Right lung (tissue), 5 donors: ENCODE results near the gene RTP3. TPM values are rescaled to one million over a fixed set of nuclear protein-coding genes. Genes with fewer than 3 reads are reported as not detected.
"Not testable (repeated sequence)": the region's sequence is repeated elsewhere in the genome, so short reads cannot be mapped to it uniquely, and the experiment has no call there.

Source experiments
- DNase-seq, 2 donors: peaks; one replicate each; pipeline ENCODE4 v3.0.0-alpha.2; 2013
- polyA plus RNA-seq, 5 donors: library from polyadenylated mRNA; unstranded; fragments of 120-200 nt; gene quantifications; one replicate each; pipeline versions ENCODE4 v1.2.1 to v1.2.3, GENCODE V29; 2013; ENCODE audit warnings: inconsistent platforms in 1 of 5, low replicate concordance in 1 of 5; ENCODE audit not compliant: insufficient read length in 5 of 5, insufficient read depth in 1 of 5

The RTP3 gene
- polyA plus RNA-seq, 5 donors = 0.12 TPM; not detected in 4

DNA sequence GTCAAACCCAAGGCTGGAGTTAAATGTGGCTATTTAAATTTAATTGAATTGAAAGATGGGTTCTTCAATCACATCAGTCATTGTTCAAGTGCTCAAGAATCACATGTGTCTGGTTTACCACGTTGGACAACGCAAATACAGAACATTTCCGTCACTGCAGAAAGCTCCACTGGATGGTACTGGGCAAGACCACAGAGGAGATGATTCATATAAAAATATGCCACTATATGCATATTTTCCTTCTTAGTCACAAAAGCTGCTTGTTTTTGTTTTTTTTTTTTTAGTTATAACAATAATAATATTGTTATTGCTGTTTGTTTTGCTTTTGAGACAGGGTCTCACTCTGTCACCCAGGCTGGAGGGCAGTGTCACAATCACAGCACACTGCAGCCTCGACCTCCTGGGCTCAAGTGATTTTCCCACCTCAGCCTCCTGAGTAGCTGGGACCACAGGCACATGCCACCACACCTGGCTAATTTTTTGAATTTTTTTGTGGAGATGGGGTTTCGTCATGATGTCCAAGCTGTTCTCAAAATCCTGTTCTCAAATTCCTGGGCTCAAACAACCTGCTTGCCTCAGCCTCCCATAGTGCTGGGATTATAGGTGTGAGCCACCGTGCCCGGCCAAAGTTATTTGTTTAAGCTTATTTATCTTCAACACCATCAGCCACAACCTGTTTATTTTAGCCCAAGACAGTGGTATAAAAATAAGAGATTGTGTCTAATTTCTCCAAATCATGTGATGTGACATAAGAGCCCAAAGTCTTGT, 19.4 kb downstream of the RTP3 start:
- no peak for DNase-seq

DNA sequence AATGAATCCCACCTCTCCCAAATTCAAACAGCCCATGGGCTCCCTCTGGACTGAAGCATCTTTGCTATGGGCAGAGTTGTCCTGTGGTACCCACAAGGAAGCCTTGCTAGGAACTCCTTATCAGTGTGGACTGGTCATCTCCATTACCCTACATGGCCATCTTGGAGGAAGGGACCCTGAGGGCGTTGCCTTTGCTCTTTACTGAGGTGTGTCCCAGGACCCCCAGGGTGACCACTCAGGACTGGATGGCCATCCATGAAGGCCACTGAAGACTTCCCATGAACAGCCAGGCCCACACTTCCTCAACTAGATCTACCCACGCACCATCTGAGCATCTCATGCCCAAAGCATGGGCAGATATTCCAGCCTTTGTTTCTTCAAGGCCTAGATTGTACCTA, 20.0 kb downstream of the RTP3 start:
- no peak for DNase-seq

DNA sequence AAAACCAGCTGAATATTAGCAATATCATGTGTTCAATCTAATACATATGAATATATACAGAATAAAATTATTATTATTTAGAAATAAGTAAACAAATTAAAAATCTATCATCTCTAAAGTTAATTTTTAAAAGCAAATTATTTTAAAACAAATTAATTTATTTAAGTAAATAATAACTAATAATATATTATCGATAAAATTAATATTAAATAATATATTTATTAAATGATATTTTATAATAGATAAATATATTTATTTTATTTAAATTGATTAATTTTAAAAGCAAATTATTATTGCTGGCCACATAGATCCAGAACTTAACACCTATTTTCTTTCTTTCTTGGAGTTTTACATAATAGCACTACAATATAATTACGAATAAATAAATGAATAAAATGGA, 22.2 kb downstream of the RTP3 start:
- no peak for DNase-seq

DNA sequence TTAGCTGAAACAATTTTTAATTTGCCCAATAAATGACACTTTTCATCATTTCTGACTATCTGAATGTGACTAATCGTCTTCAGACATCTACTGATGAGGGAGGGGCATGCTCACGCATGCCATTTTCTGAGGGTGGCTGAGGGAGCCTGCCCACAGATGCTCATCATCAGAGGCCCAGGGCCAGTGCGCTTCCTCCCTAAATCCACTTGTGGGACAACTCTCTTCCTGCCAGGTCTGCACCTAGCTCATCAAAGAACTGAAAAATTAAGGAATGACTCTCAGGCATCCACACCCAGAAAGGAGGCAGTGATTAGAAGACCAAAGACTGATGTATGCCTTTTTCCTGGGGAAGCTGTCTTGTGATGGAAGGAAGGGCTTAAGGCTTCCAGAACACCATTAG, 22.8 kb downstream of the RTP3 start:
- DNase-seq = no peak

DNA sequence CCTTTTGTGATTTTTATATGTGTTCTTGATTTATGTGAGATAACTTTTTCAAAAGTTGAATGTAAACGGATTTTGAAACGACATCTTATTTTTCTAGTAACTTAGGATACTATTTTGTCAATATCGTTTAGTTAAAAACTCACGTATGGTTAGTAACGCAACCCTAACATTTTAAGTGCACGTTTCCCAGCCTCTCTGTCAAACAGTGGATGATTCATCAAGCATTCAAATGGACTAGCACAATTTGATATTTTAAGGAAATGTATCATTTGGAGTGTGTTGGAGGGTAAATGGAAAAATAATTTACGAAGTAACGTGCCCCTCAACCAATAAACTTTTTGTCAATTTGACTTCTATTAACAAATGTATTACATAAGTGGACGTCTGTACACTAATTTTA, 23.3 kb downstream of the RTP3 start:
- DNase-seq = no peak

DNA sequence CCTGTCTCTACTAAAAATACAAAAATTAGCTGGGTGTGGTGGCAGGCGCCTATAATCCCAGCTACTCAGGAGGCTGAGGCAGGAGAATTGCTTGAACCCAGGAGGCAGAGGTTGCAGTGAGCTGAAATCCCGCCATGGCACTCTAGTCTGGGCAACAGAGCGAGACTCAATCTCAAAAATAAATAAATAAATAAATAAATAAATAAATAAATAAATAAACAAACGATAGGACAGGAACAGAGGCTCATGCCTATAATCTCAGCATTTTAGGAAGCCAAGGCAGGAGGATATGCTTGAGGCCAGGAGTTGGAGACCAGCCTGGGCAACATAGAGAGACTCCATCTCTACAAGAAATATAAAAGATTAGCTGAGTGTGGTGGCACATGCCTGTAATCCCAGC, 24.4 kb downstream of the RTP3 start:
- DNase-seq = not testable (repeated sequence)

DNA sequence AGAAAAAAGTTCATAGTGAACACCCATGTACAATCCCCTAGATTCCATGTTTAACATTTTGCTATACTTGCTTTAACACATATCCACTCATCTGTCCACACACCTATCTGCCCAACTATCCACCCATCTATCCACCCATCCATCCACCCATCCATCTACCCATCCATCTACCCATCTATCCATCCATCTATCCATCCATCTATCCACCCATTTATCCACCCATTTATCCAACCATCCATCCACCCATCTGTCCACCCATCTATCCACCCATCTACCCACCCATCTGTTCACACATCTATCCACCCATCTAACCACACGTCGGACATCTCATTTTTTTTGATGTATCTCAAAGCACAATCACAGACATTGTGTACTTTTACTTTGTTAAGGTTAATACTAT, 25.8 kb downstream of the RTP3 start:
- no peak for DNase-seq

DNA sequence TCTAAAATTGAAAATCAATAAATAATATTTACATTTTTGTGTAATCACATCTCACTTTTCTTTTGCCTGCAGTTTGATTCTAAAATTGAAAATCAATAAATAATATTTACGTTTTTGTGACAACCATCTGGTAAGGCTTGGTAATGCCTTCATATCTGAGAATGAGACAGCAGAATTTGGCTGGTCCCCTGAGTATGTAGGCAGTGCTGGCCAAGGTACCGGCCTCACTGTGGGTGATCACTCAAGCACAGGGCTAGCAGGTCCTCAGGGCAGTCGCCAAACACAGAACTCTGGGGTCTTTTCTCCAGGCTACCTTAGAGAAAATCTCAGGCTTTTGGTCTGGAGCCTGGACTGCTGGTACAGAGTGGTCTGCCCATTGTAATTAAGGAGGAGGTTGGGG, 26.2 kb downstream of the RTP3 start:
- DNase-seq = no peak

DNA sequence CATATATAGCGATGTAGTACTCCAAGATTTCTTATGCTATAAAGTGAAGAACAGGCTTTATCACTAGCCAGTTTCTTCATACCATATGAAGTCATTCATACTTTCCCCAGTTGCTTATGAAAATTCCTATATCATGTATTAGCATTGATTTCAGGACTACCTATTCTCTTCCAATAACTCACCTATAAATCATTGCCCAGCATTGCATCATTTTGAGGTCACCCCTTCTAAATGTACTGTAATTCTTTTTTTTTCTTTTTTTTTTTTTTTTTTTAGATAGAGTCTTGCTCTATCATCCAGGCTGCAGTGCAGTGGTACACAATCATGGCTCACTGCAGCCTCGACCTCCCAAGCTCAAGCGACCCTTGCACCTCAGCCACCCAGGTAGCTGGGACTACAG, 27.1 kb downstream of the RTP3 start:
- no peak for DNase-seq

DNA sequence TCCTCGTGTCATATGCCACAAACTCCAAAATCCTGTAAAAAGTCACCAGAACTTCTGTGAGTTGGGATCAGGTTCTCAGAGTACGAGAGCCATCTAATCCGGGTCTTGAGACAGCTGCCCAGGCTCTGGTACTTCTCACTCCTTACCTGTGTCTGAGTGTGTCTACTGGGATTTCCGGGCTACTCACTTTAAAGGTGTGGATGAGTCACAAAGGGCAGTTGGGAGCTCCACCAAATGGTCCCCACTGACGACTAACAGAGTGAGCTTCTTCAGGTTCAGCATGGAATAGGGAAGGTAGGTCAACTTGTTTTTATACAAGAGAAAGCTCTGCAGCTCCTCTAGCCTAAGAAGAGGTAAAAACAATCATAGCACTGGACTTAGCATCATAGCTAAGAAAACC, 29.5 kb downstream of the RTP3 start:
- DNase-seq = no peak

DNA sequence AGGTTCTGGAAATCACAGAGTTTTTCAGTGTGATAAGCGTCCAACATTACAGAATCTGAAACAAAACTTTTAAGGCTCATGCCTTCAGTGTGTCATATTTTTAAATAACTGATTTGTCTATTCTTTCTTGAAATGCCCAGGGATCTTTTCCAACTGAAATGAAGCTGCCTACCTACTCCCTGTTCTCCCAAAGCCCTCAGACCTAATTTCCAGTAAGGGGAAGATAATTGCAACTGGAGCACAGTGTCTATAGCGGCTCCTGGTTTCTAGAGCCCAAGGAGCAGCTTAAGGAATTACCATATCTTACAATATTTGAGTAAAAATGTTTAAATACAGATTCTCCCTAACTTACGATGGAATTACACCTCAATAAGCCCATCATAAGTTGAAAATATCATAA, 35.3 kb downstream of the RTP3 start:
- no peak for DNase-seq

DNA sequence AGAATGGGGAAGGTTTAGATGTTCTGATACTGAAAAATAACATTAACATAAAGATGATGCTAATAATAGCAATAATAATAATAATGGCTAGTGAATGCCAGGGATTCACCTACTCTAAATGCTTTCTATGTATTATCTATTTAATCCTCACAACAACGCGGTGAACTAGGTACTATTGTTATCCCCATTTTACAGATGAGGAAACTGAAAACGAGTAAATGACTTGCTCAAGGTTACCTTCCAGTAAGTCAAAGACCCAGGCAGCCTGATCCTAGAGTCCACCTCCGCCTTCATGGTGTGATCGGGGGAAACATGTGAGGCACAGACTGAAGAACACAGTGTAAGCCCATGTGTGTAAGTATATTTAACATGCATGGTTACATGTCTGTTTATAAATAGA, 38.0 kb downstream of the RTP3 start:
- no peak for DNase-seq

DNA sequence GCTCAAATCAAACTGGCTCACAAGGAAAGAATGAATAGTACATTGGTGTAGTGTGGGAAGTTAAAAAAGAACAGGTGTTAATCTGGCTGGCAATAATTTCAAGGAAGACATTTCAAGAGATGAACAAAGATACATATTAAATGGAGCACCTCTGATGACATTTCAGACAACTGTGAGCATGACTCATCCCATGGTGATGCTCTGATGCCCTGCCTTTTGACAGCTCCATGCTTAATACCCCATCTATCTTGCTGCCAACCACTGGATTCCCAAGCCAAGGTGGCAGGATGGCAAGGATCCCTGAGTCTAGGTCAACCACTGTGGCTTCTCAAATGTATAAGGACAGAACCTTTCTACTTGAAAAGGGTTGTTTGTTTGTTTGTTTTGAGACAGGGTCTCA, 39.0 kb downstream of the RTP3 start:
- DNase-seq = no peak

DNA sequence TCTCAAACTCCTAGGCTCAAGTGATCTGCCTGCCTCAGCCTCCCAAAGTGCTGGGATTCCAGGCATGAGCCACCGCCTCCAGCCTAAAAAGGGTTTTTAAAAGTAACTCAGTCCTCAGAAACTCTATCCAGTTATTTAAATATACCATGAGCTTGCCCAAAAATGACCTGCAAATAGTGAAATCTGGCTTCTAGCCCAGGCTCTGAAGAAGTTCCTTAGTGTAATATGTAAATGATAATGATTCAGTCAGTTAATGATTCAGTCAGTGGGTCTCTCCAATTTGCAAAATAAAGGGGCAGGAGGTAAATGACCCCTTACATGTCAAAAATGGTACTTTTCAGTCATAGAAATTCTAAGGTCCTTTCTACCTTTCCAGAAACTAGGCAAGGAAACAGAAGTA, 39.5 kb downstream of the RTP3 start:
- DNase-seq = no peak

DNA sequence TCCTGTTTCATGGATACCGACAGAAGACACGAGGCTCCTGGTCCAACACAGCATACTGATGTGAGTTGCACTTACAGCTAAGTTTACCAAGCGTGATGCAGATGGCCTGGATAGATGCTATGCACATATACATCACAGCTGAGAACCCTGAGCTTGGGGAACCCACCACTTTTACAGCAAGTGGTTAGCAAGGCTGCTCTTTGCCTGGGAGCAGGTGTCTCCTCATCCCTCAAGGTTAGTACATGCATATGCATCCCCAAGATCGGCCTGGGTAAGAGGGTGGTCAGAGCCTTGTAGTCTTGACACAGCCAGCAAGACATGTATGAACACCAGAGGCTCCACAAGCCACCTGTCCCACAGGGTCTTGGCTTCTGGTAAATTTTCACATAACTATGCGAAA, 40.0 kb downstream of the RTP3 start:
- DNase-seq = no peak

DNA sequence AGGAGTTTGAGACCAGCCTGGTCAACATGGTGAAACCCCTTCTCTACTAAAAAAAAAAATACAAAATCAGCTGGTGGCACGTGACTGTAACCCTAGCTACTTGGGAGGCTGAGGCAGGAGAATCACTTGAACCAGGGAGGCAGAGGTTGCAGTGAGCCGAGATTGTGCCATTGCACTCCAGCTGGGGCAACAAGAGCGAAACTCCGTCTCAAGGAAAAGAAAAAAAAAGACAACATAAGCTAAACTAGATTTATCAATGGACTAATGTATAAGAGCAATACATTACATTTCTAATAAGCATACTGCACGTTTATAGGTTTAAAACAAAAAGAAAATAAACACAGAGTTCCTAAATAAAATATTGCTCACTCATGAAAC, 40.6 kb downstream of the RTP3 start:
- DNase-seq = not testable (repeated sequence)

DNA sequence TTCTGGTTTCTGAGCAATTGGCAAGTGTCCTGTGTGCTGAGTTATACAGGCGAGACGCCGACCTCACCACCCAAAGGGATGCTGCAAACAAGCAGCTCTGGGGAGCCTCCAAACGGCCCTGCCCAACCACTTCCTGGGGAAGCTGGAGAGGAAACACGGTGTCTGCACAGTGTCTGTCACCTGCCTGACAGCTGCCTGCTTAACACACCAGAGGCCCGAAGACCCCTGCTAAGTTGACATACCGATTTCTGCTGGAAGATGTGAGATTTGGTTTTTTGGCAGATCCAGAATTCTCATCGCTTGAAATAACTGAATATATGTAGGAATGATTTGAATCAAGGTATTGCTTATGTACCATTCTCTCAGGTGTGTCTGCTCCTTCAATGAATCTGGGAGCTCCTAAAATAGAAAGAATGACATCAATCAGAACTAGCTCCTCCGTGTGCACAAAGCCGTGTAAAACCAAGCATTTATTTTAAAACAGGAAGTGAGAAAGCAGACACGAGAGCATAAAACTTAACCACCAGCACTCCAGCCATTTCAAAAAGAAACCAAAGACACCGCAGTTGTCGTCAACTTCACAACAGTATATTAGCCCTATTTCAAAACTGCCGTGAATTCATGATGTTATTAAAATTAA, 41.1 kb downstream of the RTP3 start:
- DNase-seq = no peak

DNA sequence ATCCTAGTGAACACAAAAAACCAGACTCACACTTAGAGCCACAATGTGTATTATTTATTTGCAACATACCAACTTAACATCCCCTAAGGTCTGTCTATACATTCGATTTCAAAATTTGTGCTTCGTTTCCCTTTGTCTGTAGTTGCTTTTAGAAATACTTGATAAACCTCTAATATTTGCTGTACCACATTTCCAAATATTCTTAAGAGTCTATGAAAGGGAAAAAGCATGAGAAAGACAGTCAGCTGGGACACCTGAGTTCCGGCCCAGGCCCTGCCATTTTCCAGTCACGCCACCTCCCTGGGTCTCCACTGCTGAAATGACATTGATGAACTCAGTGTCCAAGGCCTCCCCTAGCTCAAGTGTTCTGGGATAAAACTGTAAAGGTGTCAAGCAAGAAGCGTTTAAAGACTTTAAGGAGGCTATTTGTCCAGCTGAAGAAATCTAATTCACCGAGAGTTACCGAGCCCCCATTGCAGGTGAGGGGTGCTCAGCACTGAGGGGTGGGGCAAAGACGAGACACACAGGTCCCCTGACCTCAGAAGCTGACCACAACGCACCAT, 41.7 kb downstream of the RTP3 start:
- no peak for DNase-seq

DNA sequence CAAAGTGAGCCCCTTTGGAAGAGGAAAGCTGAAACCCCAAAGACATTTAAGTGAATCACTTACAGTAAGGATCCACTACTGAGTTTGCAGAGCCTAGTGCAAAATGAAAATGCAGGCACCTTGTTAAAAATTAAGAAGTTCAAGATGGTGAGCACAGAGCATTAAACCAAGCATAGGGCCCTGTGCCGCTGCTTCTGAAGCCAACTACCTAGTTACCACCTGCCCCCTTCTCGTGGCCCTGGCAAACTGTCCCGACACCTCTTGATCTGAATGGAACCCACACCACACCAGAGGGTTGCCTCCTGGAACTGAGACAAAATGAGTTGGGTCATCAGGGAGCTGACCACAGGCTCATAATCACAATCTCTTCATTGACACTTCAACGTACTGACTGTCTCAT, 42.8 kb downstream of the RTP3 start:
- DNase-seq = no peak

DNA sequence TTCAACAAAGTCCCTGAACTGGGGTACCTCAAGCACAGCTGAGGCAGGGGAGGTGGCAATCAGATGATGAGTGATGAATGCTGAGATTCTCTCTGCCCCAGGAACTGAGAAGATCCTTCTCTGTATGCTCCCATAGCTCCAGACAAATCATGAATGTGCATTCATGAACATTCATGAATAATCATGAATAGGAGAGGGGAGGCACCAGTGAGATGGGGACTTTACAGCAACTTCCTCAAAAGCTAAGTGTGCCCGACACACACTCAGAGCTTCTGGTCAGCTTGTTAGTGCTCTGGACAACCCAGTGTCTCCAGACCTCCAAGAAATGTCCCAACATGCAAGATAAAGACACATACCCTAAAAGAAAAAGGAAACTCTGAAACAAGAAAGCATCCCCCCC, 44.1 kb downstream of the RTP3 start:
- no peak for DNase-seq

DNA sequence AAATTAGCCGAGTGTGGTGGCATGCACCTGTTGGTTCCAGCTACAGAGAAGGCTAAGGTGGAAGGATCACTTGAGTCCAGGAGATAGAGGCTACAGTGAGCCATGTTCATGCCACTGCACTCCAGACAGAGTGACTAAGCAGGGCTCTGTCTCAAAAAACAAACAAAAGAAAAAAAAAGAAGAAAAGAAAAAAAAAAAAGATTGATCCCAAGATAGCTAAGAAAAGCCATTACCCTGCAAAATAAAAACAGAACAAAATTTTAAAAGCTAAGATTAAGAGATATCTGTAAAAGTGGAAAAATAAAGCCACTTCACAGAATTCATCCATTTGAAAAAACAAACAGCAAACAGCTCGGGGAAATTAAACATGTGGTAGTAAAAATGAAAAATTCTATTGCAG, 44.6 kb downstream of the RTP3 start:
- DNase-seq = no peak

DNA sequence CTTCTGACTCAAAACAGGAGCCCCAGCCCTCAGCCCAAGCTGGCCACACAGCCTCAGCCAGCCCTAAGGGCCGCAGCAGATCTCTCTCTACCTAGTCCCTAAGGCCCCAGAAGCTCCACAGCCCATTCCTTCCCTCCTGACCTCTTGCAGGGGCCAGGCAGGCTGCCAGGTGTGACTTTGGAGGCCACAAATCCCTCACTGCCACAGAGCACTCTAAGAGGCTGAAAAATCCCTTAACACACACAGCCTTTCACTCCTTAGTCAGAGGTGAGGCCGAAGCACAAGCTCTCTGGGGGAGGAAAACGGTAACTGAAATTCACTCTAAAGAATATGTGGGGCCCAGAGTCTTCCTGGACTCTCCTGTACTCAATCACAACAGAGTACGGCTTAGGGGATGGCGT, 45.0 kb downstream of the RTP3 start:
- DNase-seq = no peak

DNA sequence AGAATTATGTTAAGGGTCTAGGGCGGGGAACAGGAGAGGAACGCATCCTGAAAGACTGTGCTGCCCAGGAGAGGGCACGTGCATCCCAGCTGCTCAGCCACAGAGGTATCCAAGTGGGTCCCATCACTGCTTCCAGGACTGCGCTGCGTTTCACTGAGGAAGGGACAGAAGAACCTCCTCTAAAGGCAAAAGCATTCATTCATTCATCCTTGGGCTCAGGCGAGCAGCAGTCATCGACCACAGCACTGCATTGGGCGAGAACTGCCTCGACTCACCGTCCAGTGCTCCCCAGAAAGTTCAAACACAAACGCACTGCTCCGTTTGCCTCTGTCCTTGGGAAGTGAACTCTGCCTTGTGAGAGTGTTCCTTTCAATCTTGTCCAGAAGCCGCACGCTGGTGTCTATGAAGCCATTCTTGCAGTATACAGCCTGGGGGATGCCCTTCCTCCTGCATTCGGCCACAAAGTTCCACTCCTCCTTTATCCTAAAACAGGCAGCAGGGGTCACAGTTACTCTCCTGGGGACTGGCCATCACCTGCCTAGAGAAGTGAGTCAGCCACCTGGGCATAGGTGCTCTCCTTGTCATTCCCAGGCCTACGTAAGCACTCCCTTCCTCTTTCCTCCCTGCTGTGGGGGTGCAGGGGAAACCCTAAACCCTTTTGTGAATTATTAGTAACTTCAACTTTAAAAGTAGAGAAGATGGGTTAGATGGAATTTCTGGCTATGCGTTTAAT, 47.2 kb downstream of the RTP3 start:
- DNase-seq = no peak
